ENCODE results near the gene COL27A1.

COL27A1 gene

GRCh38 chr9:114341991-114342390 is 186.7 kb downstream of the COL27A1 start:
- TF ChIP-seq, protein P1, sequence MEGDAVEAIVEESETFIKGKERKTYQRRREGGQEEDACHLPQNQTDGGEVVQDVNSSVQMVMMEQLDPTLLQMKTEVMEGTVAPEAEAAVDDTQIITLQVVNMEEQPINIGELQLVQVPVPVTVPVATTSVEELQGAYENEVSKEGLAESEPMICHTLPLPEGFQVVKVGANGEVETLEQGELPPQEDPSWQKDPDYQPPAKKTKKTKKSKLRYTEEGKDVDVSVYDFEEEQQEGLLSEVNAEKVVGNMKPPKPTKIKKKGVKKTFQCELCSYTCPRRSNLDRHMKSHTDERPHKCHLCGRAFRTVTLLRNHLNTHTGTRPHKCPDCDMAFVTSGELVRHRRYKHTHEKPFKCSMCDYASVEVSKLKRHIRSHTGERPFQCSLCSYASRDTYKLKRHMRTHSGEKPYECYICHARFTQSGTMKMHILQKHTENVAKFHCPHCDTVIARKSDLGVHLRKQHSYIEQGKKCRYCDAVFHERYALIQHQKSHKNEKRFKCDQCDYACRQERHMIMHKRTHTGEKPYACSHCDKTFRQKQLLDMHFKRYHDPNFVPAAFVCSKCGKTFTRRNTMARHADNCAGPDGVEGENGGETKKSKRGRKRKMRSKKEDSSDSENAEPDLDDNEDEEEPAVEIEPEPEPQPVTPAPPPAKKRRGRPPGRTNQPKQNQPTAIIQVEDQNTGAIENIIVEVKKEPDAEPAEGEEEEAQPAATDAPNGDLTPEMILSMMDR (IDR thresholded peaks at IDR 0.05; ENCODE audit: low read depth, low read length): no peak
- DNase-seq (ENCODE audit: extremely low read depth, low read depth): no peak

DNA sequence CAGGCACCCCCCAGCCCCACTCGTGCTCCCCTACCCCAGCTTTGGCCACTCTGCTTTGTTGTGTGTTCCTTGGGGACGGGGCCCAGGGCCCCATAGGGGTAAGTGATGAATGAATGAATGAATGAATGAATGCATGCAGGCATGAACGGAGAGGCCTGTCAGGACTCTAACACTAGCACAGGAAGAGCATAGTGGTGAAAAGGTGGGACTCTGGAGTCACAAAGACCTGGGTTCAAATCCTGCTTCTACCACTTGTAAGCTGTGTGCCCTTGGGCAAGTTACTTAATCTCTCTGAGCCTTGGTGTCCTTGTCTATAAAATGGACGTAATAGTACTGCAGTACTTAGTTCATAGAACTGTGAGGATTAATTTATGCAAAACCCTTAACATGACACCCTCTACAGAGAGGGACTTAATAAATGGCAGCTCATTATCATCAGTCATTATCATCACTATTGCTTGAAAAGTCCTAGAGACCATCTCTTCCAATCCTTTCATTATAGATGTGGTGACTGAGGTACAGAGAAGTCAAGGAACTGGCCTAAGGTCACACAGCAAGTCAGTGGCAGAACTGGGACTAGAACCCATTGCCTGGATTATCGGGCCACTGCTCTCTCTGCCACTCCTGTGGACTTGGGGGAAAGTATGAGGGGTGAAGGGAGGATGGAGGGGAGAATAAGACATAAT is 187.6 kb downstream of the COL27A1 start:
- TF ChIP-seq, protein P1 (IDR thresholded peaks at IDR 0.05; ENCODE audit: low read depth, low read length): no peak
- DNase-seq (ENCODE audit: extremely low read depth, low read depth): no peak

DNA sequence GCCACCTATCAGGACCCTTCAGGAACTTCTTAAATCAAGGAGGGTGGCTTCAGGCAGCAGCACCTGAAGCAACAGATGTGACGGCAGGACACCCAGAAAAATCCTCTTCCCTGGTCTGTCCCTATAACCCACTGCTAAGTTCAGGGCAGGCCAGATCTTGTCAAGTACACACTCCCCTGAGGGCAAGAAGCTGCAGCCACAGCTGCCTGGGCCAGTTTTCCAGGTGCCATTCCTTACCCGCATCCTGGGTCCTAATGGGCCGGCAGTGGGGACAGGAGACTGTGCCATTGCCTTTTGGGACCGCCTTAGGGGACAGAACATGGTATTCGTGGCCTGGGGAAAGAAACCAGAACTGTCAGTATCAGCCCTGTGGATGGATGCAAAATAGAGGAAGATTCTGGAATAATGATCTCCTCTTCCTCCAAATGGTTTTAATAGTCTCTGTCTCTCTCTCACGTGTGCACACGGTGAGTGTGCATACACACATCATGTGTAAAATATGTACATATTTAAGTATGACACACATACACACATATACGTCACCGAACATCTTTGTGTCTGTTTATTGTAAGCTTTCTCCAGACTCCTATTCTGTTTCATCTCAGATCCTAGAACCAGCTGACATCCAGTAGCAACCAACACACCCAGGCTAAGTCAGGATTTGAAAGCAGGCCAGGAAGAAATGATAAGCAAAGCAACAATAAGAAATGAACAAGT is 188.3 kb downstream of the COL27A1 start:
- TF ChIP-seq, protein P1 (IDR thresholded peaks at IDR 0.05; ENCODE audit: low read depth, low read length): no peak
- DNase-seq (ENCODE audit: extremely low read depth, low read depth): no peak

DNA sequence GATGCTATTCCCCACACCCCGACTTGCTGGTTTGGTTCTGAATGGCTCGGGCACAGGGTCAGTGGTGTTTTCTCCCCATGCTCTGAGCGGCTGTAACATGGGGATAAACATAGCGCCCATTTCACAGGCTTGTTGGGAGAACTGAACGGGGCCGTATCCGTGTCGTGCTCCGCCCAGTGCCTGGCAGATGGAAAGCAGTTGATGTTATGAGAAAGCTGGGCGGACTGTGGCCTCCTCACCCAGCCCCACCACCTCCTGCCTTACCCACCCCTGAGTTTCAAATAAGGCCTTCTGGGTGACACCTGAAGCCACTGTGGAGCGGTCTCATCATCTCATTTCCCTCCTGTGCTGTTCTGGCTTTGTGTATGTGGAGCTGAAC is 188.8 kb downstream of the COL27A1 start:
- TF ChIP-seq, protein P1 (IDR thresholded peaks at IDR 0.05; ENCODE audit: low read depth, low read length): no peak
- no peak for DNase-seq (ENCODE audit: extremely low read depth, low read depth)

GRCh38 chr9:114344692-114345091 is 189.4 kb downstream of the COL27A1 start:
- TF ChIP-seq, protein P1 (IDR thresholded peaks at IDR 0.05; ENCODE audit: low read depth, low read length): no peak

GRCh38 chr9:114345493-114346065 is 190.2 kb downstream of the COL27A1 start:
- no peak for DNase-seq (ENCODE audit: extremely low read depth, low read depth)
- TF ChIP-seq, protein P1 (IDR thresholded peaks at IDR 0.05; ENCODE audit: low read depth, low read length): no peak

More at GRCh38 chr9:114344692-114345091, 189.4 kb downstream of the COL27A1 start:
- DNase-seq (ENCODE audit: extremely low read depth, low read depth): no peak

DNA sequence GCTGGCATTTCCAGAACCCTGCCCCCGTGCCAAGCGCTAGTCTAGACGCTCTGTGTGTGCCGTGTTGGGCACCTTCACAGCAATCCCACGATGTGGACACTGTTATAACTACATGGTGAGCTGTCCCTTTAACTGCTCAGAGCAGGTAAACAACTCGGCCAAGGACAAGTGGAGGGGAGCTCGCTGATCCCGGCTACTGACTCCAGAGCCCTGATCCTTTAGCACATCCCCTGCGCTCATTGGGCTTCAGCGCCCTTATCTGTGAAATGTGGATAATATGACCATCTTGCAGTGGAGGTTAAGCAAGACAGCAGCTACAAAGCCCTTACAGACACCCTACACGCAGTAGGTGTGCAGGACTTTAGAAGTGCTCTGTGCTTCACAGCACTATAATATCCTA is 190.8 kb downstream of the COL27A1 start:
- no peak for DNase-seq (ENCODE audit: extremely low read depth, low read depth)
- TF ChIP-seq, protein P1 (IDR thresholded peaks at IDR 0.05; ENCODE audit: low read depth, low read length): no peak

Data from AG09319 (cell line).